H9 (cell line): ENCODE measurements around the gene DMBT1. TPM values are rescaled to one million over a fixed set of nuclear protein-coding genes. Genes with fewer than 3 reads are reported as not detected.

Experiments used
- DNase-seq: peaks from one replicate; pipeline ENCODE4 v3.0.0-alpha.2; 2017
- H2AFZ ChIP-seq: one replicate; pipeline ENCODE4 v1.6.1; 2013; ENCODE audit warnings: mild to moderate bottlenecking, low read length, control low read depth, moderate library complexity
- H2AK5ac ChIP-seq: 2 replicates; pipeline ENCODE4 v1.6.1; 2013; ENCODE audit warnings: low read length, control low read depth, mixed read lengths; ENCODE audit not compliant: insufficient read length
- H2BK120ac ChIP-seq: one replicate; pipeline ENCODE4 v1.6.1; 2013; ENCODE audit warnings: low read depth, mild to moderate bottlenecking, low read length, control low read depth, inconsistent platforms; ENCODE audit not compliant: poor library complexity, severe bottlenecking
- H2BK12ac ChIP-seq: 2 replicates; pipeline ENCODE4 v1.6.1; 2013; ENCODE audit warnings: low read length, control low read depth, mixed read lengths, low read depth; ENCODE audit not compliant: insufficient read length
- H2BK15ac ChIP-seq: 2 replicates; pipeline ENCODE4 v1.6.1; 2013; ENCODE audit warnings: low read depth, low read length, control low read depth
- H2BK20ac ChIP-seq: one replicate; pipeline ENCODE4 v1.6.1; 2013; ENCODE audit warnings: low read depth, mild to moderate bottlenecking, low read length, control low read depth, inconsistent platforms; ENCODE audit not compliant: poor library complexity, severe bottlenecking
- H2BK5ac ChIP-seq: 2 replicates; pipeline ENCODE4 v1.6.1; 2013; ENCODE audit warnings: low read length, control low read depth, mixed read lengths; ENCODE audit not compliant: insufficient read length
- H3K14ac ChIP-seq: 2 replicates; pipeline ENCODE4 v1.6.1; 2013; ENCODE audit warnings: low read length, control low read depth; ENCODE audit not compliant: insufficient read depth
- H3K18ac ChIP-seq: 2 replicates; pipeline ENCODE4 v1.6.1; 2013; ENCODE audit warnings: low read depth, mild to moderate bottlenecking, mixed read lengths, low read length, control low read depth; ENCODE audit not compliant: insufficient read length
- H3K23ac ChIP-seq: 2 replicates; pipeline ENCODE4 v1.6.1; 2013; ENCODE audit warnings: low read length, control low read depth, mixed read lengths, low read depth; ENCODE audit not compliant: insufficient read length
- H3K23me2 ChIP-seq: 2 replicates; pipeline ENCODE4 v1.6.1; 2013; ENCODE audit warnings: low read depth, mild to moderate bottlenecking, mixed read lengths, low read length, control low read depth; ENCODE audit not compliant: insufficient read length, poor library complexity, severe bottlenecking
- H3K27ac ChIP-seq: 2 replicates; pipeline ENCODE4 v1.5.1; 2013; ENCODE audit warnings: low read length, control low read depth, mixed read lengths, low read depth; ENCODE audit not compliant: insufficient read length
- H3K27me3 ChIP-seq: 2 replicates; pipeline ENCODE4 v1.6.1; 2013; ENCODE audit warnings: low read length, control low read depth, inconsistent platforms; ENCODE audit not compliant: insufficient read depth
- H3K4ac ChIP-seq: 2 replicates; pipeline ENCODE4 v1.6.1; 2013; ENCODE audit warnings: low read depth, mild to moderate bottlenecking, control low read depth, inconsistent platforms, low read length, moderate library complexity
- H3K4me1 ChIP-seq: 2 replicates; pipeline ENCODE4 v1.6.1; 2013; ENCODE audit warnings: low read length, control low read depth, inconsistent platforms; ENCODE audit not compliant: insufficient read depth
- H3K4me2 ChIP-seq: 2 replicates; pipeline ENCODE4 v1.6.1; 2013; ENCODE audit warnings: low read length, control low read depth, mixed read lengths; ENCODE audit not compliant: insufficient read length, insufficient read depth
- H3K56ac ChIP-seq: 2 replicates; pipeline ENCODE4 v1.6.1; 2013; ENCODE audit warnings: low read depth, mild to moderate bottlenecking, mixed read lengths, low read length, control low read depth; ENCODE audit not compliant: insufficient read length
- H3K79me1 ChIP-seq: 2 replicates; pipeline ENCODE4 v1.6.1; 2013; ENCODE audit warnings: low read depth, mild to moderate bottlenecking, moderate library complexity, low read length, control low read depth, inconsistent platforms; ENCODE audit not compliant: insufficient read depth, poor library complexity, severe bottlenecking
- H3K79me2 ChIP-seq: 2 replicates; pipeline ENCODE4 v1.6.1; 2013; ENCODE audit warnings: low read length, control low read depth, inconsistent platforms; ENCODE audit not compliant: insufficient read depth
- H3K9ac ChIP-seq: 2 replicates; pipeline ENCODE4 v1.6.1; 2013; ENCODE audit warnings: low read length, control low read depth, mixed read lengths; ENCODE audit not compliant: insufficient read length; ENCODE audit errors: extremely low read depth
- H3K9me3 ChIP-seq: one replicate; pipeline ENCODE4 v1.6.1; 2013; ENCODE audit warnings: low read depth, low read length, inconsistent platforms; ENCODE audit not compliant: control insufficient read depth
- H3T11ph ChIP-seq: one replicate; pipeline ENCODE4 v1.6.1; 2013; ENCODE audit warnings: mild to moderate bottlenecking, low read length, control low read depth, inconsistent platforms
- H4K20me1 ChIP-seq: one replicate; pipeline ENCODE4 v1.6.1; 2013; ENCODE audit not compliant: control insufficient read depth, insufficient read length, insufficient read depth
- H4K5ac ChIP-seq: 2 replicates; pipeline ENCODE4 v1.6.1; 2013; ENCODE audit warnings: low read depth, mild to moderate bottlenecking, mixed read lengths, low read length, control low read depth; ENCODE audit not compliant: insufficient read length
- H4K8ac ChIP-seq: replicated peaks from 2 replicates; pipeline ENCODE4 v1.6.1; 2013; ENCODE audit warnings: low read length, control low read depth, mixed read lengths, low read depth; ENCODE audit not compliant: insufficient read length
- H4K91ac ChIP-seq: 2 replicates; pipeline ENCODE4 v1.6.1; 2013; ENCODE audit warnings: low read depth, mild to moderate bottlenecking, moderate library complexity, mixed read lengths, low read length, control low read depth; ENCODE audit not compliant: insufficient read length
- H3K27ac Mint-ChIP-seq, 3 experiments: 2 replicates in 2 of 3; 3 replicates in 1 of 3; pipeline ENCODE4 v1.8.0; 2020 to 2021; ENCODE audit warnings: mixed read lengths in 3 of 3, mild to moderate bottlenecking in 1 of 3, moderate library complexity in 1 of 3
- H3K27me3 Mint-ChIP-seq: 2 replicates; pipeline ENCODE4 v1.8.0; 2021; ENCODE audit warnings: low read depth, mild to moderate bottlenecking, moderate library complexity, mixed read lengths
- H3K36me3 Mint-ChIP-seq, 3 experiments: 2 replicates in 2 of 3; 3 replicates in 1 of 3; pipeline ENCODE4 v1.8.0; 2020 to 2021; ENCODE audit warnings: low read depth in 3 of 3, mixed read lengths in 3 of 3; ENCODE audit not compliant: insufficient read depth in 1 of 3
- H3K4me1 Mint-ChIP-seq, 2 experiments: 2 replicates each; pipeline ENCODE4 v1.8.0; 2020; ENCODE audit warnings: mixed read lengths in 2 of 2
- H3K4me3 Mint-ChIP-seq, 2 experiments: 2 replicates in 1 of 2; 3 replicates in 1 of 2; pipeline ENCODE4 v1.8.0; 2020 to 2021; ENCODE audit warnings: mild to moderate bottlenecking in 2 of 2, mixed read lengths in 2 of 2, moderate library complexity in 1 of 2
- H3K9me3 Mint-ChIP-seq, 2 experiments: 2 replicates in 1 of 2; 3 replicates in 1 of 2; pipeline ENCODE4 v1.8.0; 2020; ENCODE audit warnings: mild to moderate bottlenecking in 2 of 2, mixed read lengths in 2 of 2, moderate library complexity in 1 of 2
- WGBS: extraction: QIAGEN DNeasy Blood & Tissue Kit; methylation state at CpG from one replicate; pipeline ENCODE4 v1.1.7; 2013; ENCODE audit warnings: missing lambda C conversion rate, low lambda C conversion rate, mixed read lengths; ENCODE audit not compliant: insufficient read length; ENCODE audit errors: extremely low coverage; 5-methylcytosine and 5-hydroxymethylcytosine counted together
- total RNA-seq: library from RNA; stranded (reverse); gene quantifications from 2 replicates; pipeline ENCODE4 v1.2.1, GENCODE V29; 2021
- TF ChIP-seq, protein P1 (sequence below): fragments of 200-600 bp; sonication (generic); conservative IDR thresholded peaks from 3 replicates; pipeline ENCODE4 v1.8.0; 2021; ENCODE audit warnings: antibody characterized with exemption, mild to moderate bottlenecking

The DMBT1 gene
- total RNA-seq, 1 experiment from 2014 or later: 0.04 TPM

DNA sequence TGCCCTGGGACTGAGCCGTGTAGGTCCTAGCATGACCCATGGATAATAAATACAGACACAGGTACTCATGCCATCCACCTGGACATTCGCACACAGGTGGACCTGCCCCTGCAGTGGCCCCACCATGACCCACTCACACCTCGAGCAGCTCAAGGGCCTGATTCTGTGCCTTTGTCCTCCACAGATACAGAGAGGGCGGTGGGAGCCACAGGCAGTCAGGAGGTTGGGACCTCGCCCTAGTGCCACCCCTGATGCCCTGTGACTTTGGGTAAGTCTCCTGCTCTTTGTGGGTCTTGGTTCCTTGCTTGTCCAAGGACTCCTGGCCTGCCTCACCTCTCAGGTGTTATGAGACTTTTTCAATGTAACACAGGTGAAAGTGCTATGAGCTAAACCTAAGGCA, 96.2 kb downstream of the DMBT1 start:
- Histone ChIP-seq H3K18ac (no peak overlapping the region), H3K27ac (no peak overlapping the region), H3K79me1 (no peaks in the 10 kb centered on the region), H3K9ac (no peak overlapping the region), H3K9me3 (no peaks in the 10 kb centered on the region), H3K27me3 (no peaks in the 10 kb centered on the region), H2BK20ac (no peak overlapping the region), H3K4me1 (no peaks in the 10 kb centered on the region), H3K4me2 (no peak overlapping the region), H4K5ac (no peak overlapping the region), H2AFZ (no peak overlapping the region), H2AK5ac (no peak overlapping the region), H4K8ac (no peak overlapping the region), H4K91ac (no peak overlapping the region), H3T11ph (no peak overlapping the region), H3K23me2 (no peaks in the 10 kb centered on the region), H3K4ac (no peak overlapping the region), H2BK12ac (no peak overlapping the region), H2BK15ac (no peak overlapping the region), H4K20me1 (no peaks in the 10 kb centered on the region), H3K56ac (no peak overlapping the region), H3K79me2 (no peaks in the 10 kb centered on the region), H3K14ac (no peak overlapping the region), H3K23ac (no peak overlapping the region), H2BK120ac (no peak overlapping the region), H2BK5ac (no peak overlapping the region)
- Mint-ChIP-seq H3K9me3 (no peaks in the 10 kb centered on the region; a peak in 1 of 5 replicates), H3K36me3 (no peaks in the 10 kb centered on the region), H3K27ac (no peak overlapping the region), H3K27me3 (peaks cover 14% of the 10 kb centered on the region), H3K4me3 (no peak overlapping the region), H3K4me1 (peaks cover 3 to 4% of the 10 kb centered on the region in 2 experiments; a peak in 1 of 4 replicates)
- WGBS: no CpG with 5 or more reads among the region's 5 CpGs
- DNase-seq: no peak
- TF ChIP-seq, protein P1, sequence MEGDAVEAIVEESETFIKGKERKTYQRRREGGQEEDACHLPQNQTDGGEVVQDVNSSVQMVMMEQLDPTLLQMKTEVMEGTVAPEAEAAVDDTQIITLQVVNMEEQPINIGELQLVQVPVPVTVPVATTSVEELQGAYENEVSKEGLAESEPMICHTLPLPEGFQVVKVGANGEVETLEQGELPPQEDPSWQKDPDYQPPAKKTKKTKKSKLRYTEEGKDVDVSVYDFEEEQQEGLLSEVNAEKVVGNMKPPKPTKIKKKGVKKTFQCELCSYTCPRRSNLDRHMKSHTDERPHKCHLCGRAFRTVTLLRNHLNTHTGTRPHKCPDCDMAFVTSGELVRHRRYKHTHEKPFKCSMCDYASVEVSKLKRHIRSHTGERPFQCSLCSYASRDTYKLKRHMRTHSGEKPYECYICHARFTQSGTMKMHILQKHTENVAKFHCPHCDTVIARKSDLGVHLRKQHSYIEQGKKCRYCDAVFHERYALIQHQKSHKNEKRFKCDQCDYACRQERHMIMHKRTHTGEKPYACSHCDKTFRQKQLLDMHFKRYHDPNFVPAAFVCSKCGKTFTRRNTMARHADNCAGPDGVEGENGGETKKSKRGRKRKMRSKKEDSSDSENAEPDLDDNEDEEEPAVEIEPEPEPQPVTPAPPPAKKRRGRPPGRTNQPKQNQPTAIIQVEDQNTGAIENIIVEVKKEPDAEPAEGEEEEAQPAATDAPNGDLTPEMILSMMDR: no peak
